Chondrocyte (in vitro differentiated cells): ENCODE measurements around the gene PPL. TPM values are rescaled to one million over a fixed set of nuclear protein-coding genes. Genes with fewer than 3 reads are reported as not detected.
A peak's percentile ranks its signal among the peaks of the same experiment; 100 is the strongest.

Source experiments
- DNase-seq: peaks from one replicate; pipeline ENCODE4 v3.0.0; 2021; ENCODE audit warnings: mixed read lengths, low spot score
- H3K27ac Mint-ChIP-seq: one replicate; pipeline ENCODE4 v1.8.0; 2021; ENCODE audit warnings: mild to moderate bottlenecking, moderate library complexity, mixed read lengths; ENCODE audit not compliant: unreplicated experiment
- H3K27me3 Mint-ChIP-seq: 2 replicates; pipeline ENCODE4 v1.8.0; 2021; ENCODE audit warnings: low read depth, mixed read lengths
- H3K36me3 Mint-ChIP-seq: 2 replicates; pipeline ENCODE4 v1.8.0; 2021; ENCODE audit warnings: low read depth, mixed read lengths
- H3K4me1 Mint-ChIP-seq: 2 replicates; pipeline ENCODE4 v1.8.0; 2021; ENCODE audit warnings: low read depth, mild to moderate bottlenecking, mixed read lengths
- H3K4me3 Mint-ChIP-seq: one replicate; pipeline ENCODE4 v1.8.0; 2021; ENCODE audit warnings: mild to moderate bottlenecking, moderate library complexity, mixed read lengths; ENCODE audit not compliant: unreplicated experiment
- H3K9me3 Mint-ChIP-seq: 2 replicates; pipeline ENCODE4 v1.8.0; 2021; ENCODE audit warnings: low read depth, mixed read lengths
- CTCF ChIP-seq: fragments of 200-600 bp; sonication (generic); IDR thresholded peaks from 2 replicates; pipeline ENCODE4 v1.5.0; 2021; ENCODE audit warnings: antibody characterized with exemption, mild to moderate bottlenecking, moderate library complexity
- total RNA-seq: library from RNA; stranded (reverse); gene quantifications from 3 replicates; pipeline ENCODE4 v1.2.1, GENCODE V29; 2021

PPL gene
- total RNA-seq, 1 donor from 2014 or later, result 0.97 TPM

DNA sequence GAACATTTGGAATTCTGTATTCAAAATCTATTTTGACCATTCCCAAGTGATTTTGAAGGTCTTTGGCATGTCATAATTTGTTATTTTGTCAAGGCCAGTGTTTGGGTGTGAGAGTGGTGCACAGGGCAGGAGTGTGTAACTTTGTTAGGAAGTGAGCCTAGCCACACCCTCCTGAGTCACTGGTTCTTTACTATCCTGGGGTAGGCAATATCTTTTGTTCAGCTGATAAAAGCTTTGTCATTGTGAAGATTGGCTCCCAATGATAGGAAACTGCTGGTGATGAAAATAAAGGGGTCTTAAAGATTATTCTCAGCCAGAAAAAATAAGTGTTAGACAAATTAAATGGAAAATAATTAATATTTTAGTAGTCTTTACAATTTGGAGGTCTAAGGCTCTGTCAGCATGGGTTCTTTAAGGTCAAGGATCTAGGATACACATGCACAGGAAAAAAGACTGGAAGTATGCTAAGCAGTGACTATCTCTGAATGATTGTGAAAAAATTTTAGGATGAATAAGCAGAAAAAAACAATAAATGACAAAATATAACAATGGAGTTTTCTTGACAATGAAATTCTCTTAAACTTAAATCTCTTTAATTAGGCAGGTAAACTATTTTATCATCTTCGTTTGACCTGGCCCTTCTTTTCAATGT is 84.6 kb downstream of the PPL start:
- Mint-ChIP-seq H3K27me3 (no peaks in the 10 kb centered on the region), H3K27ac (peak overlapping the region; percentile 72), H3K4me1 (peaks cover 46% of the 10 kb centered on the region), H3K9me3 (no peaks in the 10 kb centered on the region), H3K36me3 (peaks cover 10% of the 10 kb centered on the region), H3K4me3 (no peak overlapping the region)
- TF ChIP-seq CTCF, result no peak
- no peak for DNase-seq

- Mint-ChIP-seq H3K27ac (no peak overlapping the region), H3K36me3 (peaks cover 11% of the 10 kb centered on the region), H3K27me3 (no peaks in the 10 kb centered on the region), H3K4me1 (peaks cover 59% of the 10 kb centered on the region), H3K4me3 (peak overlapping the region; percentile 17), H3K9me3 (no peaks in the 10 kb centered on the region)
- DNase-seq, result no peak
- TF ChIP-seq CTCF, result no peak
These were observed 86.7 kb downstream of the PPL start for GRCh38 chr16:4850211-4850610.

- DNase-seq, result no peak
- peak overlapping the region; percentile 93 for H3K27ac Mint-ChIP-seq
- H3K4me3 Mint-ChIP-seq, result peak overlapping the region; percentile 89
- H3K4me1 Mint-ChIP-seq, result peaks cover 64% of the 10 kb centered on the region
- H3K9me3 Mint-ChIP-seq, result no peaks in the 10 kb centered on the region
- H3K36me3 Mint-ChIP-seq, result peaks cover 8% of the 10 kb centered on the region
- peak; percentile 34 for TF ChIP-seq CTCF
- H3K27me3 Mint-ChIP-seq, result no peaks in the 10 kb centered on the region
These were observed 89.0 kb downstream of the PPL start for GRCh38 chr16:4847774-4848587.

GRCh38 chr16:4846901-4847773 is 89.8 kb downstream of the PPL start, which contains the start of the genes GLYR1 and UBN1:
Gene GLYR1 (minus strand): TSS chr16:4847288. CDS start chr16:4847265, 23 bp downstream.
Gene UBN1 (plus strand): TSS chr16:4847481. CDS start chr16:4852918, 5,437 bp downstream.
- Mint-ChIP-seq H3K27ac (peak within 1 kb of the TSS; percentile 96), H3K4me3 (peak within 1 kb of the TSS; percentile 89), H3K9me3 (no peaks in the 10 kb centered on the region), H3K27me3 (no peaks in the 10 kb centered on the region), H3K36me3 (peaks cover 9% of the 10 kb centered on the region), H3K4me1 (peaks cover 57% of the 10 kb centered on the region)
- peak; percentile 100 for DNase-seq
- peak; percentile 2 for TF ChIP-seq CTCF

DNA sequence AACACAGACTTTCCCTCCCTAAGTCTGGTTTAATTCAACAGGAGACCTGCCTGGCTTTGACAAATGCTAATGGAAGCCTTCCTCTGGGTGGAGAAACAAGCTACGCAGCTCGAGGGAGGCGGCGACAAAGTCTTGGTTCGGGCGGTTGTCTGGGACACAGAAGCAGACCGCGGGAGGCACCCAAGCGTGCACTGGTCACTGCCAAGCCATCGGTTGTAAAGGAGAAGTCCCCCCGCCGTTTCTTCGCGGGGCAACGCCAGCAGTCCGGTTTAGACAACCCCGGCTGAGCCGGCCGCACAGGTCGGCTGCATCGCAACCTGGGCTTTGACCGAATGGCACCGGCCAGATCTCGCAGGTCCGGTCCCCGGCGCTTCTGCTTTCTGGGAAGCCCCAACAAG is 90.4 kb downstream of the PPL start:
- Mint-ChIP-seq H3K36me3 (peaks cover 12% of the 10 kb centered on the region), H3K27ac (peak overlapping the region; percentile 83), H3K4me3 (peak overlapping the region; percentile 89), H3K27me3 (no peaks in the 10 kb centered on the region), H3K9me3 (no peaks in the 10 kb centered on the region), H3K4me1 (peaks cover 52% of the 10 kb centered on the region)
- peak; percentile 23 for TF ChIP-seq CTCF
- no peak for DNase-seq
